Iris pigment epithelial cell (primary cell): Measurements from ENCODE around the gene OR5K4.
A peak's percentile ranks its signal among the peaks of the same experiment; 100 is the strongest.

Experiments used
- DNase-seq: peaks from one replicate; pipeline ENCODE4 v3.0.0-alpha.2; 2011; ENCODE audit warnings: low read depth

OR5K4 gene

GRCh38 chr3:98353554-98353953, at the start of gene OR5K4:
Gene OR5K4, plus strand, starts transcription at chr3:98353854. Its CDS starts 0 bp downstream, at chr3:98353854.
- no peak for DNase-seq

GRCh38 chr3:98322101-98322500, 31.6 kb upstream of the OR5K4 start:
- no peak for DNase-seq

GRCh38 chr3:98322686-98323085, 31.0 kb upstream of the OR5K4 start:
- no peak for DNase-seq

- no peak for DNase-seq
Observed at GRCh38 chr3:98323425-98323824, 30.2 kb upstream of the OR5K4 start.

GRCh38 chr3:98325055-98325454, 28.6 kb upstream of the OR5K4 start:
- DNase-seq, result no peak

GRCh38 chr3:98326105-98326893, 27.4 kb upstream of the OR5K4 start:
- DNase-seq, result no peak

- no peak for DNase-seq
Observed at GRCh38 chr3:98326945-98327344, 26.7 kb upstream of the OR5K4 start.

GRCh38 chr3:98328933-98329332, 24.7 kb upstream of the OR5K4 start:
- no peak for DNase-seq

- peak; percentile 49 for DNase-seq
Observed at GRCh38 chr3:98329392-98330124, 24.1 kb upstream of the OR5K4 start.

- no peak for DNase-seq
Observed at GRCh38 chr3:98331329-98331728, 22.3 kb upstream of the OR5K4 start.

GRCh38 chr3:98333989-98334606, 19.6 kb upstream of the OR5K4 start:
- DNase-seq, result peak; percentile 45

GRCh38 chr3:98339031-98339430, 14.6 kb upstream of the OR5K4 start:
- DNase-seq, result no peak

- DNase-seq, result no peak
Observed at GRCh38 chr3:98341758-98342157, 11.9 kb upstream of the OR5K4 start.

- DNase-seq, result peak; percentile 34
Observed at GRCh38 chr3:98343647-98344507, 9.8 kb upstream of the OR5K4 start.

GRCh38 chr3:98350082-98350481, 3.6 kb upstream of the OR5K4 start:
- no peak for DNase-seq

- no peak for DNase-seq
Observed at GRCh38 chr3:98359250-98359649, 5.6 kb downstream of the OR5K4 start.

GRCh38 chr3:98359993-98360675, 6.5 kb downstream of the OR5K4 start:
- DNase-seq, result peak; percentile 11

- no peak for DNase-seq
Observed at GRCh38 chr3:98360681-98361080, 7.0 kb downstream of the OR5K4 start.

GRCh38 chr3:98361289-98361688, 7.6 kb downstream of the OR5K4 start:
- DNase-seq, result no peak

GRCh38 chr3:98367464-98368246, 14.0 kb downstream of the OR5K4 start:
- DNase-seq, result no peak

- DNase-seq, result no peak
Observed at GRCh38 chr3:98371186-98371585, 17.5 kb downstream of the OR5K4 start.
